Activated CD4-positive, alpha-beta T cell treated with anti-CD3 and anti-CD28 coated beads for 36 hours (primary cell): ENCODE data around the gene E2F7. TPM values are rescaled to one million over a fixed set of nuclear protein-coding genes. Genes with fewer than 3 reads are reported as not detected.

Source experiments
- ATAC-seq: fragments of 200-7000 bp; cut with Tn5 transposase; one replicate; pipeline ENCODE4 v1.10.0; 2021; ENCODE audit warnings: mild to moderate bottlenecking, moderate library complexity
- CTCF ChIA-PET: fragments of 350-600 bp; sonication (Branson Sonifier 250); formaldehyde crosslinking; loops from one replicate; lab custom pipeline; 2021; ENCODE audit warnings: antibody characterized with exemption; lab: Charles Lee
- POLR2A ChIA-PET: fragments of 350-600 bp; sonication (Branson Sonifier 250); formaldehyde crosslinking; loops from one replicate; lab custom pipeline; 2021; ENCODE audit warnings: antibody characterized with exemption, inconsistent platforms; lab: Charles Lee
- DNase-seq: peaks from one replicate; pipeline ENCODE4 v3.0.0-alpha.2; 2020
- H3K27ac Mint-ChIP-seq: one replicate; pipeline ENCODE4 v1.8.0; 2021; ENCODE audit warnings: mixed read lengths
- H3K27me3 Mint-ChIP-seq: one replicate; pipeline ENCODE4 v1.8.0; 2021; ENCODE audit warnings: mixed read lengths
- H3K36me3 Mint-ChIP-seq: one replicate; pipeline ENCODE4 v1.8.0; 2021; ENCODE audit warnings: low read depth, mixed read lengths
- H3K4me1 Mint-ChIP-seq: one replicate; pipeline ENCODE4 v1.8.0; 2021; ENCODE audit warnings: mixed read lengths
- H3K4me3 Mint-ChIP-seq: one replicate; pipeline ENCODE4 v1.8.0; 2021; ENCODE audit warnings: mild to moderate bottlenecking, moderate library complexity, mixed read lengths
- H3K9me3 Mint-ChIP-seq: one replicate; pipeline ENCODE4 v1.8.0; 2021; ENCODE audit warnings: low read depth, mixed read lengths
- intact Hi-C, 2 experiments: fragments of 100-400 bp; cut with DNase I in 1 of 2; cut with micrococcal nuclease in 1 of 2; formaldehyde crosslinking; loops; one replicate each; pipeline versions ENCODE4 v1.14.2 to v1.15.1; 2022 to 2024; cut with DNase I, micrococcal nuclease
- total RNA-seq, 2 experiments: library from RNA; stranded (reverse); gene quantifications; one replicate each; pipeline ENCODE4 v1.2.3, GENCODE V29; 2021

E2F7 gene
- total RNA-seq, 2 experiments from 2014 or later = 6.0 to 7.8 TPM

DNA sequence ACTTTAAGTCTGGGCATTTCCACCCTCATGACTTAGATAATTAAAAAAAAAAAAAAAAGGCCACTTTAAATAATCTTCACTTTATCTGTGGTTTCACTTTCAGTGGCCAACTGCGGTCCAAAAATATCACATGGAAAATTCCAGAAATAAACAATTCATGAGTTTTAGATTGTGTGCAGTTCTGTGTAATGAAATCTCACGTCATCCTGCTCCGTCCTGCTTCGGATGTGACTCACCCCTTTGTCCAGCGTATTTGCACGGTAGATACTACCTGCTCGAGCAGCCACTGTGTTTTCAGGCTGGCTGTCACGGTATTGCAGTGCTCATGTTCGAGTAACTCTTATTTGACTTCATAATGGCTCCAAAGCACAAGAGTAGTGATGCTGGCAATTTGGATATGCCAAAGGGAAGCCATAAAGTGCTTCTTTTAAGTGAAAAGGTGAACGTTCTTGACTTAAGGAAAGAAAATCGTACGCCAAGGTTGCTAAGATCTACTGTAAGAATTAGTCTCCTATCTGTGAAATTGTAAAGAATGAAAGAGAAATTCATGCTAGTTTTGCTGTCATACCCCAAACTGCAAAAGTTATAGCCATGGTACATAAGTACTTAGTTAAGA lies 2.4 kb downstream of the E2F7 start:
- CTCF ChIA-PET = no interaction called here
- Mint-ChIP-seq H3K27ac (no peak overlapping the region), H3K36me3 (peaks cover 22% of the 10 kb centered on the region), H3K9me3 (no peaks in the 10 kb centered on the region), H3K4me3 (no peak overlapping the region), H3K4me1 (peaks cover 8% of the 10 kb centered on the region), H3K27me3 (peaks cover 21% of the 10 kb centered on the region)
- POLR2A ChIA-PET = no interaction called here
- DNase-seq (no peak), ATAC-seq (no peak)
- intact Hi-C loops = no loop called here

DNA sequence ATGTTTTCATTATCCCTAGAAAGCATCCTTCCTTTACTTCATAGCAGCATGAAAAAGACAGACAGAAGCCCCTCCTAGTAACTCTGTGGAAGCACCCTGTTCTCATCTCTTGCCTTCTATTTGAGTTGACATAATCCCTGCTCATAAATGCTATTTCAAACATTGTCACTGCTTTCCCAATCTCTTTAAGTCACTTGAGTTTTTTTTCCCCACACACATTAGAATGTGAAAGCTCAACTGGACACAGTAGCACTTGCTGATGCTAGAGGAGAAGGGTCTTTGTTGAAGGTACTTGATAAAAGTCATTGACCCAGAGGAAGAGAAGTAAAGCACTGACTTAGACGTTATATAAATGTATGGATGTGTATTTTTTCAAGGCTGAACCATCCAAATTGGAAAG lies 3.0 kb downstream of the E2F7 start:
- Mint-ChIP-seq H3K9me3 (no peaks in the 10 kb centered on the region), H3K4me3 (no peak overlapping the region), H3K27me3 (peaks cover 21% of the 10 kb centered on the region), H3K4me1 (peaks cover 8% of the 10 kb centered on the region), H3K36me3 (peaks cover 24% of the 10 kb centered on the region), H3K27ac (no peak overlapping the region)
- ATAC-seq = no peak
- POLR2A ChIA-PET = no interaction called here
- CTCF ChIA-PET = no interaction called here
- DNase-seq = no peak
- intact Hi-C loops = no loop called here

DNA sequence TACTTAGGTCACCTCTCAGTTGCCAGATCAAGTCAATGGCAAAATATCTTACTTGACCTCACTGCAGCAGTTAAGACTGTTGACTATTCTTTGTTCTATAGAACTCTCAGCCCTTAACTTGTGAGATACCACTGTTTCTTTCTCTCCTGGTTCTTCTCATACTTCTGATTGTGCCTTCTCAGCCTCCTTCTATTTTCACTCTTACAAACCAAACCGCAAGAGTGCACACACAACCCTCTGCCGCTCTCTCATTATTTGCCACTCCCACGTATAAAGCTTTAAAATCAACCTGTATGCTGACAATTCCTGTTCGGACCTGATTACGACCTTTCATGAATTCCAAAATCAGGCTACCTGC lies 4.5 kb downstream of the E2F7 start:
- H3K27me3 Mint-ChIP-seq = peaks cover 21% of the 10 kb centered on the region
- DNase-seq = no peak
- no peaks in the 10 kb centered on the region for H3K9me3 Mint-ChIP-seq
- peaks cover 25% of the 10 kb centered on the region for H3K36me3 Mint-ChIP-seq
- no peak overlapping the region for H3K27ac Mint-ChIP-seq
- no peak overlapping the region for H3K4me3 Mint-ChIP-seq
- ATAC-seq = no peak
- CTCF ChIA-PET = interaction anchor here (1.0 to 1.4 kb wide), 2 partner anchors 10 to 12 kb away, joined by 4 to 5 read pairs; no protein-coding TSS in a partner anchor
- intact Hi-C loops = no loop called here
- POLR2A ChIA-PET = interaction anchor here (1.0 kb wide), 1 partner anchor 12 kb away, joined by 3 read pairs; no protein-coding TSS in a partner anchor
- peaks cover 5% of the 10 kb centered on the region for H3K4me1 Mint-ChIP-seq

DNA sequence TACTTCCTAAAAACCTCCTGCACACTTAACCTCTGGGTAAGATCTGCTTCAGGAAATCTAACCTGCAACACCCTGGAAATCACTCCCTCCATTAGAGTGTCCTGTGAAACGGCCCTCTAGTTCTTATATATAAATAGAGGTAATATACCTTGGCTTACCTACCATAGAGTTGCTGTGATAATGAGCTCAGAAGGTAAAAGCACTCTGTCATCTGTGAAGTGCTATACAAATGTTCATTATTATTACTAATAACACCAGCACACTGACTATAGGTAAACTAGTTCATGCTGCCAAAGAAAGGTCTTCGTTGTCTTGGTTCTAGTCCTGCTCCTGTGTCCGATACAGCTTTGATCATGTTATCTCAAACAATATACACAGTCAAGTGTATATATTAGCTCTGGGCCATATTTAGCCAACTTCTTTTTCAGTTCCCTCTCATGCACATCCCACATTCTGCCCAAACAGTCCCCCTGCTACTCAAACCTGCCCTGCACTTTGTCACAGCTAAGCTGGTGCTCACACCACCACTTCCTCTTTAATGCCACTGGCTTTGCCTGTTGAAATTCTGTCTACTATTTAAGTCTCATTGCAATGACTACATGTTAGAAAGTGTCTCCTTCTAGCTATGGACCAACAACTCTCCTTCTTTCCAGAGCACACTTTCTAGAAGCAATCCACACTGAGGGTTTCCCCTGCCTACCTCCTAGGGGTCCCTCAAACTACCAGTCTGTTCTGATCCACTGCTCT lies 5.1 kb downstream of the E2F7 start:
- ATAC-seq = no peak
- peaks cover 21% of the 10 kb centered on the region for H3K27me3 Mint-ChIP-seq
- no peak for DNase-seq
- ChIA-PET POLR2A (interaction anchor here (1.0 kb wide), 1 partner anchor 11 kb away, joined by 3 read pairs; no protein-coding TSS in a partner anchor), CTCF (interaction anchor here (1.0 to 1.4 kb wide), 2 partner anchors 10 to 11 kb away, joined by 4 to 5 read pairs; no protein-coding TSS in a partner anchor)
- H3K9me3 Mint-ChIP-seq = no peaks in the 10 kb centered on the region
- peaks cover 5% of the 10 kb centered on the region for H3K4me1 Mint-ChIP-seq
- H3K27ac Mint-ChIP-seq = no peak overlapping the region
- peaks cover 25% of the 10 kb centered on the region for H3K36me3 Mint-ChIP-seq
- no peak overlapping the region for H3K4me3 Mint-ChIP-seq
- intact Hi-C loops = no loop called here

DNA sequence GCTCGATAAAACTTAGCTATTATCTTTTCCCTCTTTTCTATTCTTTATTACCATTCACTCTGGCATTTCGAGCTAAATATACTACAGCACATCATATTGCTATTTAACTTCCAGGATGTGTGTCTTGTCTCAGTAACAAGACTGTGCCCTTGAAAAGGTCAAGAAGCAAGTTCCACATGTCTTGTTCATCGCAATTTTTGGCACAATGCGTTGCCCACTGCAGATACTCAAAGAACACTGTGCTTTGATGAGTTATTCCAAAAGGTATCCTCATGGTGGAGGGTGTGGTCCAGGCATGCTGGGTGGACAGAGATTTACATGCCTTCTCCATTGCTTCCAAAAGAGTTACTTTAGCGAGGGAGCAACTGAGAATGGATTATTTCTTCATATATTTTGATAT lies 6.6 kb downstream of the E2F7 start:
- CTCF ChIA-PET = interaction anchor here (0.7 kb wide), 1 partner anchor 48 kb away, joined by 3 read pairs; no protein-coding TSS in a partner anchor
- intact Hi-C loops = no loop called here
- no peaks in the 10 kb centered on the region for H3K4me1 Mint-ChIP-seq

DNA sequence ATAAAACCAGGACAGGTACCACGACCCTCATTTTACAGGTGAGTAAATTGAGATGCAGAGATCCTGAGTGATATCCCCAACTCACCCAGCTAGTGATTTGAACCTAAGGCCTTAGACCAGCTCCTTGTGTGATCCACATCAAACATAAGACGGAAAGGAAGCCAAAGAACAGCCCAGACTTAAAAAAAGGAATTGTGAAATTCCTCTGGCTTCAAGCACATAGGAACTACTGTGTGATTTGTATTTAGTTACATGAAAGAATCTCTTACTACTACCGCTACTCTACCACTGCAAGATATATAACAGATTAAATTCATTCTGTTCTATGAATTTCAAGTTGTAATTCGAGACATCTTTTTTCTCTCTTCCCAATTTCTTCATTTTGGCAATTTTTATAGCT lies 10.5 kb downstream of the E2F7 start:
- Mint-ChIP-seq H3K27me3 (no peaks in the 10 kb centered on the region), H3K36me3 (peaks cover 3% of the 10 kb centered on the region), H3K9me3 (no peaks in the 10 kb centered on the region), H3K4me1 (no peaks in the 10 kb centered on the region), H3K4me3 (no peak overlapping the region), H3K27ac (no peak overlapping the region)
- intact Hi-C loops = loop anchor here in 1 of 2 experiments (5.0 kb wide), 1 partner anchor 267 kb away; no protein-coding TSS in a partner anchor
- ChIA-PET POLR2A (no interaction called here), CTCF (no interaction called here)
- ATAC-seq = no peak
- no peak for DNase-seq

More for the DNA sequence above, 6.6 kb downstream of the E2F7 start:
- no peak overlapping the region for H3K27ac Mint-ChIP-seq
- H3K36me3 Mint-ChIP-seq = peaks cover 23% of the 10 kb centered on the region
- peaks cover 15% of the 10 kb centered on the region for H3K27me3 Mint-ChIP-seq
- no peaks in the 10 kb centered on the region for H3K9me3 Mint-ChIP-seq
- no peak overlapping the region for H3K4me3 Mint-ChIP-seq
- DNase-seq (no peak), ATAC-seq (no peak)
- POLR2A ChIA-PET = no interaction called here

DNA sequence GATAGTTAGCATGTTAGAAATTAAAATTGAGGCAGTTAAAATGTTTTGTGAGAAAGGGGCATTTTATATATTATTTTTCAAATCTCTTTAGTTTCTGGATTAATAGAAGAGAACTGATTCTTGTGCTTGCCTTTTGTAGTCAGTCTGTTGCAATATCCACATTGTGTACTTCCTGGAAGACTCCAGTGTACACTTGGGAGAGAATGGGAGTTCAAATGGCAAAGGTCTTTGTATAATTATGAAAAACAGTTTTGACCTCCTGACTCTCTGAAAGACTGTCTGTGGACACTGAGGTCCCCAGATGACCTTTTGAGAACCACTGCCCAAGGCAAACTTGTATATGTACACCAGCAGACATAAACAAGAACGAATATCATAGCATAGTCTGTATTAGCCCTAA lies 12.1 kb downstream of the E2F7 start:
- POLR2A ChIA-PET = no interaction called here
- CTCF ChIA-PET = interaction anchor here (0.7 kb wide), 1 partner anchor 10 kb away, joined by 3 read pairs; no protein-coding TSS in a partner anchor
- DNase-seq = no peak
- no peak for ATAC-seq
- peaks cover 9% of the 10 kb centered on the region for H3K36me3 Mint-ChIP-seq
- no peaks in the 10 kb centered on the region for H3K4me1 Mint-ChIP-seq
- intact Hi-C loops = loop anchor here in 1 of 2 experiments (5.0 kb wide), 1 partner anchor 269 kb away; no protein-coding TSS in a partner anchor
- H3K9me3 Mint-ChIP-seq = no peaks in the 10 kb centered on the region
- no peaks in the 10 kb centered on the region for H3K27me3 Mint-ChIP-seq
- no peak overlapping the region for H3K4me3 Mint-ChIP-seq
- H3K27ac Mint-ChIP-seq = no peak overlapping the region

DNA sequence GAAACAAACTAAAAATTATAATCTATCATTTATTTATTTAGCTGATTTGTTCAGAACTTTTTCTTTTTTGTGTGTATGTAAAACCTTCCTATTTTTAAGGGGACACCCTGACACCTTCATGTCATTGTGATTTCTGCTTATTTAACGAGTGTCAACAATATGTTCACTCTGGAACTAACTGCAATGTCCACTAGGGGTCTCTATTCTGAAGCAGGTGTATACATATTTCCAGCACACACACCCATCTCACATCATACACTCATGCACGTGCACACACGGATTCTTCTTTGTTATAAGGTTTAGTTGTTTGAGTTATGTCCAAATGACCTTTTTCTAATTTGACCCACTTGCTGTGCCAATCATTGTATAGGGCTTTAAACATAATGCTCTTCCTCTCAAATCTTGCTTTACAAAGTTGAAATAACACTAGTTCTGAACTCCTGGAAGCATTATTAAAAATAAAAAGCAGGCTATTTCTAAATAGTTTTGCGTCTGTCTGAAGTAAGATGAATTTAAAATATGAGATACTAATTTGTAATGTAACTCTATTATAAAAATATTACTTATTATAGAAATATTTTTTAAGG lies 15.5 kb downstream of the E2F7 start:
- POLR2A ChIA-PET = interaction anchor here (1.0 kb wide), 1 partner anchor 11 kb away, joined by 3 read pairs; no protein-coding TSS in a partner anchor
- DNase-seq (peak; percentile 13), ATAC-seq (peak; percentile 85)
- Mint-ChIP-seq H3K9me3 (no peaks in the 10 kb centered on the region), H3K27ac (no peak overlapping the region), H3K4me3 (no peak overlapping the region), H3K36me3 (peaks cover 10% of the 10 kb centered on the region), H3K27me3 (no peaks in the 10 kb centered on the region), H3K4me1 (no peaks in the 10 kb centered on the region)
- CTCF ChIA-PET = interaction anchor here (0.6 to 2.2 kb wide), 7 partner anchors 9 to 383 kb away, joined by 3 to 14 read pairs (median 4); no protein-coding TSS in a partner anchor
- intact Hi-C loops = loop anchor here (5.0 kb wide), 3 partner anchors 272 to 877 kb away; no protein-coding TSS in a partner anchor

DNA sequence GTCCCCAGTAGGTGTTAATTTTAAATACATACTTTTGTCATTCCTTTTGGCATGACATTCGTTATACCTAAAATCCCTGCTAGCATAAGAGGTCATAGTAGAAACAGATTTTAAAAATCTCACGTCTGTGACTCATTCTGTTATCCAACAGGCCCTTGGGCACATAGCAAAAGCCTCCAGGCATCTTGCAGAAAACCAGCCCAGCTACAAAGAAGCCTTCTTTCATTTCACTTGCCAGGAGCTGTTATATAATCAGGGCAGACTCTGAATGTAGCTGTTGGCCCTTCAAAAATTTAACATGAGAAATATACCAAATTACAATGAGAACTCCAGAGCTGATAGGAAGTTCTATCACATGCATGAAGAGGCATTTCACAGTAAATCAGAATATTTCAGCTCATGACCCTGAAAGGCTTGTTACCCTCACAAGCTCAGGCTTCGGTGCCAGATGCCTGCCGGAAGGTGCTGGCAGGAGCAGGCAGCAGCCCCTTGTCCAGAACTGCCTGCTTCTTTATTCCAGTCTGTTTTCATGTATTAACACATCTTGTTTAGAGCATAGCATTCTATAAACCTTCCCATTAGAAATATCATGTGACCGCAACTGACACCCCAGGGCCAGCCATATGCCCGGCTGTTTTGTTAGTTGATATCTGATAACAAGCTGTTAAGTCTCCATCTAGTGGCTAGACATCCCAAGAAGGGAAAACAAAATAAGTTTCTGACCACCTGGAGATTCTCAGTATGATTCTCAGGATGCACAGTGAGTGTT lies 17.8 kb downstream of the E2F7 start:
- DNase-seq (no peak), ATAC-seq (no peak)
- intact Hi-C loops = loop anchor here (5.0 kb wide), 2 partner anchors 640 to 880 kb away; no protein-coding TSS in a partner anchor
- ChIA-PET POLR2A (no interaction called here), CTCF (interaction anchor here (1.2 to 1.9 kb wide), 3 partner anchors 8 to 37 kb away, joined by 4 to 8 read pairs (median 6); no protein-coding TSS in a partner anchor)
- peaks cover 13% of the 10 kb centered on the region for H3K36me3 Mint-ChIP-seq
- no peak overlapping the region for H3K4me3 Mint-ChIP-seq
- H3K4me1 Mint-ChIP-seq = no peaks in the 10 kb centered on the region
- H3K27ac Mint-ChIP-seq = no peak overlapping the region
- H3K9me3 Mint-ChIP-seq = no peaks in the 10 kb centered on the region
- H3K27me3 Mint-ChIP-seq = no peaks in the 10 kb centered on the region

DNA sequence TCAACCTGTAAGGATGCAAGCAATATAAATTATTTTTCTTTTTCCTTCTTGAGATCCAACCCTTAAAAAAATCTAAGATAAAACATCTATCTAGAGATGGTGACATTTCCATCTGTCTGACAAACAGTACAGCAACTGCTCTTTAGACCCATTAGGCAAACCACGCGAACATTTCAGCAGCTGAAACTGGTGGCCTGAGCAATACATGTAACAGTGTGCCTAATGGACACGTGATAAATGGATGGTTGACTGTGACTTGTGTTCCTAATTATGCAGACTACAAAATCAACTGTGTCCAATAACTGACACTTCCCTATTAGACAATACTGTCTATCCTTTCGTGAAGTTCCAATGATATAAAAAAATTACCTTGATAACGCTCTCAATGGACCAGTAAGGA lies 18.9 kb downstream of the E2F7 start:
- Mint-ChIP-seq H3K4me3 (no peak overlapping the region), H3K4me1 (no peaks in the 10 kb centered on the region), H3K9me3 (no peaks in the 10 kb centered on the region), H3K27ac (no peak overlapping the region), H3K27me3 (no peaks in the 10 kb centered on the region), H3K36me3 (peaks cover 19% of the 10 kb centered on the region)
- intact Hi-C loops = loop anchor here (5.0 kb wide), 2 partner anchors 641 to 881 kb away; no protein-coding TSS in a partner anchor
- ATAC-seq (no peak), DNase-seq (no peak)
- CTCF ChIA-PET = interaction anchor here (1.2 to 1.9 kb wide), 3 partner anchors 8 to 36 kb away, joined by 4 to 8 read pairs (median 6); no protein-coding TSS in a partner anchor
- POLR2A ChIA-PET = no interaction called here
